SK-N-SH treated with all-trans-retinoic acid at 6 μM for 48 hours (cell line): ENCODE data around the gene MAP1S.

ENCODE experiments used
- ARNTL ChIP-seq: fragments of 450-650 bp; formaldehyde crosslinking; IDR thresholded peaks from 2 replicates; pipeline ENCODE4 v1.5.0; 2020; ENCODE audit warnings: low read depth, mild to moderate bottlenecking, moderate library complexity, borderline replicate concordance
- CREB5 ChIP-seq: fragments of 250-450 bp; sonication (Bioruptor Pico); IDR thresholded peaks from 2 replicates; pipeline ENCODE4 v1.5.1; 2020; ENCODE audit warnings: low read depth, mild to moderate bottlenecking, moderate library complexity
- CSDC2 ChIP-seq: fragments of 250-450 bp; sonication (Bioruptor Pico); IDR thresholded peaks from 2 replicates; pipeline ENCODE4 v1.5.0; 2020; ENCODE audit warnings: mild to moderate bottlenecking, moderate library complexity
- CSRNP3 ChIP-seq: fragments of 250-450 bp; sonication (Bioruptor Pico); IDR thresholded peaks from 2 replicates; pipeline ENCODE4 v1.5.1; 2021; ENCODE audit warnings: mild to moderate bottlenecking, moderate library complexity
- GLIS3 ChIP-seq: fragments of 250-450 bp; sonication (Bioruptor Pico); IDR thresholded peaks from 2 replicates; pipeline ENCODE4 v1.5.0; 2020; ENCODE audit warnings: mild to moderate bottlenecking, moderate library complexity
- ISL1 ChIP-seq: fragments of 250-450 bp; sonication (Bioruptor Pico); IDR thresholded peaks from 2 replicates; pipeline ENCODE4 v2.1.2; 2022; ENCODE audit warnings: mild to moderate bottlenecking, moderate library complexity
- OSR1 ChIP-seq: fragments of 250-450 bp; sonication (Bioruptor Pico); IDR thresholded peaks from 2 replicates; pipeline ENCODE4 v1.8.0; 2022; ENCODE audit warnings: moderate library complexity, mild to moderate bottlenecking, inconsistent platforms
- PATZ1 ChIP-seq: fragments of 250-450 bp; sonication (Bioruptor Pico); IDR thresholded peaks from 2 replicates; pipeline ENCODE4 v1.8.0; 2020; ENCODE audit warnings: mild to moderate bottlenecking, moderate library complexity, borderline replicate concordance
- RARB ChIP-seq: fragments of 250-450 bp; sonication (Bioruptor Pico); IDR thresholded peaks from 2 replicates; pipeline ENCODE4 v1.8.0; 2021; ENCODE audit warnings: mild to moderate bottlenecking, moderate library complexity
- ZFP3 ChIP-seq: fragments of 250-450 bp; sonication (Bioruptor Pico); IDR thresholded peaks from 2 replicates; pipeline ENCODE4 v1.5.0; 2020; ENCODE audit warnings: mild to moderate bottlenecking, moderate library complexity
- ZNF70 ChIP-seq: fragments of 450-650 bp; formaldehyde crosslinking; IDR thresholded peaks from 2 replicates; pipeline ENCODE4 v1.5.0; 2020; ENCODE audit warnings: mild to moderate bottlenecking, moderate library complexity

- TF ChIP-seq ARNTL (CRISPR knock-in tag) (no peak), GLIS3 (CRISPR knock-in tag) (no peak), ZNF70 (CRISPR knock-in tag) (no peak), PATZ1 (no peak), CSDC2 (no peak), ISL1 (no peak), ZFP3 (no peak), OSR1 (CRISPR knock-in tag) (no peak), RARB (CRISPR knock-in tag) (no peak), CREB5 (CRISPR knock-in tag) (no peak), CSRNP3 (CRISPR knock-in tag) (no peak)
Observed at GRCh38 chr19:17683078-17683477, 36.2 kb upstream of the MAP1S start.
